ENCODE data around the gene TLR5. TPM values are rescaled to one million over a fixed set of nuclear protein-coding genes. Genes with fewer than 3 reads are reported as not detected.
A peak's percentile ranks its signal among the peaks of the same experiment; 100 is the strongest.

Gene TLR5
- total and polyA plus RNA-seq, 2 of the 4 experiments (the other 2 are of a cell fraction) = 0.09 to 0.18 TPM

- Histone ChIP-seq H4K20me1 (ENCODE audit: insufficient read depth, low read length) (no peaks in the 10 kb centered on the region), H2AK9ac (replicated peaks; ENCODE audit: low read depth, low read length, poor library complexity) (no peak overlapping the region), H2AK5ac (ENCODE audit: low read depth, low read length) (no peak overlapping the region), H3K27ac (ENCODE audit: insufficient read depth, low read length) (no peak overlapping the region), H2BK120ac (ENCODE audit: low read depth, low read length) (no peak overlapping the region), H3K9me1 (ENCODE audit: insufficient read depth, low read length) (0 out of 2 replicates have a peak, but pooled peaks cover 2% of the 10 kb centered on the region), H3K27me3 (ENCODE audit: control insufficient read depth, insufficient read depth, low read length) (peaks cover 5% of the 10 kb centered on the region), H3K4me1 (ENCODE audit: control insufficient read depth, insufficient read depth, low read length) (no peaks in the 10 kb centered on the region), H3K4me3 (ENCODE audit: insufficient read depth, low read depth, low read length) (no peak overlapping the region), H3K36me3 (ENCODE audit: control insufficient read depth, insufficient read depth, low read length) (no peaks in the 10 kb centered on the region), H3K9me3 (ENCODE audit: control insufficient read depth, insufficient read depth, low read length) (no peaks in the 10 kb centered on the region), H3K4ac (ENCODE audit: low read depth, low read length) (no peak overlapping the region), H4K5ac (ENCODE audit: low read depth, low read length) (no peak overlapping the region), H3K56ac (ENCODE audit: extremely low read depth, insufficient read depth, low read length) (no peak overlapping the region), H2BK5ac (ENCODE audit: low read depth, low read length, poor library complexity, severe bottlenecking) (no peak overlapping the region), H3K79me1 (ENCODE audit: low read depth in 1 of 2, low read length in 2 of 2) (no peaks in the 10 kb centered on the region), H2BK15ac (ENCODE audit: low read depth, low read length) (no peak overlapping the region), H2AFZ (replicated peaks; ENCODE audit: low read length, poor library complexity) (no peak overlapping the region), H3K14ac (replicated peaks; ENCODE audit: low read depth, low read length) (no peak overlapping the region), H3K23ac (ENCODE audit: low read depth, low read length) (no peak overlapping the region), H4K91ac (ENCODE audit: insufficient read depth, low read depth, low read length) (no peak overlapping the region), H4K8ac (ENCODE audit: low read depth in 2 of 2, low read length in 2 of 2) (no peak overlapping the region), H3K18ac (ENCODE audit: low read depth, low read length) (no peak overlapping the region), H3K9ac (ENCODE audit: low read depth, low read length) (no peak overlapping the region), H2BK20ac (ENCODE audit: low read depth, low read length) (no peak overlapping the region), H3K4me2 (ENCODE audit: low read depth, low read length) (peak overlapping the region; percentile 9; the same call in 1 of the 2 replicates)
- intact Hi-C loops (cut with micrococcal nuclease) = loop anchor here (1.0 kb wide), 1 partner anchor 331 kb away; no protein-coding TSS in a partner anchor
- CTCF ChIA-PET = interaction anchor here (0.5 to 3.2 kb wide), 9 partner anchors 10 to 360 kb away, joined by 3 to 35 read pairs (median 3); no protein-coding TSS in a partner anchor
- in situ Hi-C loops (cut with MboI; ENCODE audit: low sequenced_read_pairs) = no loop called here
- dilution Hi-C loops (cut with HindIII; ENCODE audit: low sequenced_read_pairs, unreplicated experiment) = no loop called here
- ATAC-seq (ENCODE audit: low read depth) (peak; percentile 27; the same call in 1 of the 2 replicates), DNase-seq (no peak)
- TF ChIP-seq RCOR1 (IDR thresholded peaks at IDR 0.05; ENCODE audit: insufficient replicate concordance, low read length) = no peak
- TF ChIP-seq SMC3 (IDR thresholded peaks at IDR 0.05; ENCODE audit: low read depth, low read length) = no peak
- no peak for TF ChIP-seq RFX5 (IDR thresholded peaks at IDR 0.05; ENCODE audit: low read depth, low read length)
- WGBS, 2 experiments (ENCODE audit: extremely low coverage in 2 of 2, insufficient read length in 1 of 2) = 46% methylated on average over 4 of the region's 6 CpGs; no CpG with 5 or more reads in 1 of the 2 experiments
- POLR2A ChIA-PET (ENCODE audit: unreplicated experiment) = no interaction called here
- no TSS peak for BruUV-seq (replicated peaks)
Observed at GRCh38 chr1:223123011-223123610, 19.9 kb downstream of the TLR5 start.
